ENCODE measurements around the gene ZNF580. TPM values are rescaled to one million over a fixed set of nuclear protein-coding genes. Genes with fewer than 3 reads are reported as not detected.
A peak's percentile ranks its signal among the peaks of the same experiment; 100 is the strongest.

The ZNF580 gene
- total and polyA plus RNA-seq, 2 of the 13 experiments (the other 11 are each of a cell fraction or from before 2014, with no cell fraction given): 4.4 to 6.0 TPM

DNA sequence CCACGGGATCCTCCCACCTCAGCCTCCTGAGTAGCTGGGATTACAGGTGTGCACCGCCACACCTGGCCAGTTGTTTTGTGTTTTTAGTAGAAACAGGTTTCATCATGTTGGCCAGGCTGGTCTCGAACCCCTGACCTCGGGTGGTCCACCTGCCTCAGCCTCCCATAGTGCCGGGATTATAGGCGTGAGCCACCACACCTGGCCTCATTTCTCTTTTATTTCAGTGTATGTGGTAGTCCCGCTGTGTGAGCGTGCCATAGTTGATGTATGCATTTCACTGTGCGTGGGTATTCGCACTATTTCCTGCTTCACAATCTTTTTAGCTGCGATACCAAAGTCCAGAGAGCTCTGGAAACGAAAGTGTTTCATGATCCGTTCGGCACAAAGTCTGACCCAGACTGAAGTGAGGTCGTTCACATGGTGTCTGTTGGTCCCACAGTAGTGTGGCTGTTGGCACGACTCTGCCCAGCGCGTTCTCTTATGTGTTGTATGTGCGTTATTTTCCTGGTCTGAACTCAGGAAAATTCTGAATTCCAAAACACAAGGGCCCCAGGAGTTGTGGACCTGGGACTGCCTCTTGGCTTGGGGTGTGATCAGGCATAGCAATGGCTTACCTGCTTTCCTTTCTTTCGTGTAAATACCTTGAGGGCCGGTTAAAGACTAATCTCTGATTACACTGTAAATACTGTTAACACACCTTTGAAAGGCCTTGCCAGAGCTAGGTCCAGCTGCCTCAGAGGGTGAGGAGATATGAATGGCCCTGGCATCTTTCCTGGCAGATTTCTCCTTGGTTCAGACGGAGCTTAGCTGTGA, 42.9 kb downstream of the ZNF580 start (continued):
- TF ChIP-seq ARID2 (CRISPR knock-in tag; IDR thresholded peaks at IDR 0.05; ENCODE audit: borderline replicate concordance) (no peak), MZF1 (CRISPR knock-in tag; IDR thresholded peaks at IDR 0.05; ENCODE audit: borderline replicate concordance) (no peak), NFYB (CRISPR knock-in tag; IDR thresholded peaks at IDR 0.05) (no peak), ZNF749 (CRISPR knock-in tag; IDR thresholded peaks at IDR 0.05; ENCODE audit: borderline replicate concordance) (no peak), ZBTB4 (CRISPR knock-in tag; IDR thresholded peaks at IDR 0.05; ENCODE audit: borderline replicate concordance) (peak; percentile 79; the same call in 1 of the 2 replicates), STAG1 (CRISPR knock-in tag; IDR thresholded peaks at IDR 0.05) (no peak), IRF2 (CRISPR knock-in tag; IDR thresholded peaks at IDR 0.05) (peak; percentile 79), MTF1 (CRISPR knock-in tag; IDR thresholded peaks at IDR 0.05) (no peak), MYNN (CRISPR knock-in tag; IDR thresholded peaks at IDR 0.05; ENCODE audit: low read depth) (no peak), EHMT2 (IDR thresholded peaks at IDR 0.05; ENCODE audit: borderline replicate concordance, low read depth, low read length) (no peak)
- TF ChIP-seq, protein P1, sequence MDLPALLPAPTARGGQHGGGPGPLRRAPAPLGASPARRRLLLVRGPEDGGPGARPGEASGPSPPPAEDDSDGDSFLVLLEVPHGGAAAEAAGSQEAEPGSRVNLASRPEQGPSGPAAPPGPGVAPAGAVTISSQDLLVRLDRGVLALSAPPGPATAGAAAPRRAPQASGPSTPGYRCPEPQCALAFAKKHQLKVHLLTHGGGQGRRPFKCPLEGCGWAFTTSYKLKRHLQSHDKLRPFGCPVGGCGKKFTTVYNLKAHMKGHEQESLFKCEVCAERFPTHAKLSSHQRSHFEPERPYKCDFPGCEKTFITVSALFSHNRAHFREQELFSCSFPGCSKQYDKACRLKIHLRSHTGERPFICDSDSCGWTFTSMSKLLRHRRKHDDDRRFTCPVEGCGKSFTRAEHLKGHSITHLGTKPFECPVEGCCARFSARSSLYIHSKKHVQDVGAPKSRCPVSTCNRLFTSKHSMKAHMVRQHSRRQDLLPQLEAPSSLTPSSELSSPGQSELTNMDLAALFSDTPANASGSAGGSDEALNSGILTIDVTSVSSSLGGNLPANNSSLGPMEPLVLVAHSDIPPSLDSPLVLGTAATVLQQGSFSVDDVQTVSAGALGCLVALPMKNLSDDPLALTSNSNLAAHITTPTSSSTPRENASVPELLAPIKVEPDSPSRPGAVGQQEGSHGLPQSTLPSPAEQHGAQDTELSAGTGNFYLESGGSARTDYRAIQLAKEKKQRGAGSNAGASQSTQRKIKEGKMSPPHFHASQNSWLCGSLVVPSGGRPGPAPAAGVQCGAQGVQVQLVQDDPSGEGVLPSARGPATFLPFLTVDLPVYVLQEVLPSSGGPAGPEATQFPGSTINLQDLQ (CRISPR knock-in tag; IDR thresholded peaks at IDR 0.05): no peak
- TF ChIP-seq, protein P2, sequence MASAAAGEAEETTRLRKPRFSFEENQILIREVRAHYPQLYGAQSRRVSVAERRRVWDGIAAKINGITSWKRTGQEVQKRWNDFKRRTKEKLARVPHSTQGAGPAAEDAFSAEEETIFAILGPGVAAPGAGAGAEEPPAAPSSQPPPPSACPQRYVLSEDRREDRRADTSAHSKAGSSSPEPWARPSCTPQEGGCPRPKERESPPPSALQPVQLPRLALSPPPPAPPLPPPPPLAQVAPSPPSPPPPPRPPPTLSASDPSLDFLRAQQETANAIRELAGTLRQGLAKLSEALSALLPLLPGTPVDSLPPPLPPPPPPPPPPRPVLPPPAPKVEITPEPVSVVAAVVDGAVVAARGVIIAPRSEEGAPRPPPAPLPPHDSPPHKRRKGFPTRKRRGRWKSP (CRISPR knock-in tag; IDR thresholded peaks at IDR 0.05): 0 out of 2 replicates have a peak, but pooled peaks have one; percentile 43
- TF ChIP-seq, protein P3, sequence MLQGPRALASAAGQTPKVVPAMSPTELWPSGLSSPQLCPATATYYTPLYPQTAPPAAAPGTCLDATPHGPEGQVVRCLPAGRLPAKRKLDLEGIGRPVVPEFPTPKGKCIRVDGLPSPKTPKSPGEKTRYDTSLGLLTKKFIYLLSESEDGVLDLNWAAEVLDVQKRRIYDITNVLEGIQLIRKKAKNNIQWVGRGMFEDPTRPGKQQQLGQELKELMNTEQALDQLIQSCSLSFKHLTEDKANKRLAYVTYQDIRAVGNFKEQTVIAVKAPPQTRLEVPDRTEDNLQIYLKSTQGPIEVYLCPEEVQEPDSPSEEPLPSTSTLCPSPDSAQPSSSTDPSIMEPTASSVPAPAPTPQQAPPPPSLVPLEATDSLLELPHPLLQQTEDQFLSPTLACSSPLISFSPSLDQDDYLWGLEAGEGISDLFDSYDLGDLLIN (CRISPR knock-in tag; IDR thresholded peaks at IDR 0.05; ENCODE audit: borderline replicate concordance): peak; percentile 78; the same call in 1 of the 2 replicates
- TF ChIP-seq, protein P4, sequence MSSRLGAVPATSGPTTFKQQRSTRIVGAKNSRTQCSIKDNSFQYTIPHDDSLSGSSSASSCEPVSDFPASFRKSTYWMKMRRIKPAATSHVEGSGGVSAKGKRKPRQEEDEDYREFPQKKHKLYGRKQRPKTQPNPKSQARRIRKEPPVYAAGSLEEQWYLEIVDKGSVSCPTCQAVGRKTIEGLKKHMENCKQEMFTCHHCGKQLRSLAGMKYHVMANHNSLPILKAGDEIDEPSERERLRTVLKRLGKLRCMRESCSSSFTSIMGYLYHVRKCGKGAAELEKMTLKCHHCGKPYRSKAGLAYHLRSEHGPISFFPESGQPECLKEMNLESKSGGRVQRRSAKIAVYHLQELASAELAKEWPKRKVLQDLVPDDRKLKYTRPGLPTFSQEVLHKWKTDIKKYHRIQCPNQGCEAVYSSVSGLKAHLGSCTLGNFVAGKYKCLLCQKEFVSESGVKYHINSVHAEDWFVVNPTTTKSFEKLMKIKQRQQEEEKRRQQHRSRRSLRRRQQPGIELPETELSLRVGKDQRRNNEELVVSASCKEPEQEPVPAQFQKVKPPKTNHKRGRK (CRISPR knock-in tag; IDR thresholded peaks at IDR 0.05): no peak
- TF ChIP-seq, protein P5, sequence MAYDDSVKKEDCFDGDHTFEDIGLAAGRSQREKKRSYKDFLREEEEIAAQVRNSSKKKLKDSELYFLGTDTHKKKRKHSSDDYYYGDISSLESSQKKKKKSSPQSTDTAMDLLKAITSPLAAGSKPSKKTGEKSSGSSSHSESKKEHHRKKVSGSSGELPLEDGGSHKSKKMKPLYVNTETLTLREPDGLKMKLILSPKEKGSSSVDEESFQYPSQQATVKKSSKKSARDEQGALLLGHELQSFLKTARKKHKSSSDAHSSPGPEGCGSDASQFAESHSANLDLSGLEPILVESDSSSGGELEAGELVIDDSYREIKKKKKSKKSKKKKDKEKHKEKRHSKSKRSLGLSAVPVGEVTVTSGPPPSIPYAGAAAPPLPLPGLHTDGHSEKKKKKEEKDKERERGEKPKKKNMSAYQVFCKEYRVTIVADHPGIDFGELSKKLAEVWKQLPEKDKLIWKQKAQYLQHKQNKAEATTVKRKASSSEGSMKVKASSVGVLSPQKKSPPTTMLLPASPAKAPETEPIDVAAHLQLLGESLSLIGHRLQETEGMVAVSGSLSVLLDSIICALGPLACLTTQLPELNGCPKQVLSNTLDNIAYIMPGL (CRISPR knock-in tag; IDR thresholded peaks at IDR 0.05; ENCODE audit: borderline replicate concordance in 1 of 2, low read depth in 1 of 2): peak in 1 of 2 experiments; percentile 43; a peak in 1 of 4 replicates
